KMS-11 (cell line): Measurements from ENCODE around the gene TNNC2.

Experiments
- H2AFZ ChIP-seq: fragments of 200-600 bp; sonication (generic); 2 replicates; pipeline ENCODE4 v1.6.1; 2016; ENCODE audit warnings: antibody characterized with exemption, mixed run types, low read depth
- H3K27ac ChIP-seq: fragments of 200-600 bp; sonication (generic); 2 replicates; pipeline ENCODE4 v1.6.1; 2016; ENCODE audit warnings: mild to moderate bottlenecking, mixed run types
- H3K27me3 ChIP-seq: fragments of 200-600 bp; sonication (generic); 2 replicates; pipeline ENCODE4 v1.6.1; 2017; ENCODE audit warnings: mild to moderate bottlenecking, low read depth, mixed run types, moderate library complexity; ENCODE audit not compliant: insufficient read depth
- H3K36me3 ChIP-seq: fragments of 200-600 bp; sonication (generic); 2 replicates; pipeline ENCODE4 v1.6.1; 2017; ENCODE audit warnings: mild to moderate bottlenecking, mixed run types; ENCODE audit not compliant: insufficient read depth
- H3K4me1 ChIP-seq: fragments of 200-600 bp; sonication (generic); 2 replicates; pipeline ENCODE4 v1.6.1; 2016; ENCODE audit warnings: mild to moderate bottlenecking, low read depth, mixed run types; ENCODE audit not compliant: poor library complexity, severe bottlenecking
- H3K4me2 ChIP-seq: fragments of 200-600 bp; sonication (generic); 2 replicates; pipeline ENCODE4 v1.7.0; 2016; ENCODE audit warnings: mild to moderate bottlenecking, mixed run types
- H3K4me3 ChIP-seq: fragments of 200-600 bp; sonication (generic); IDR thresholded peaks from 2 replicates; pipeline ENCODE4 v1.6.1; 2017; ENCODE audit warnings: low read depth, low read length, mixed read lengths; ENCODE audit not compliant: insufficient read depth
- H3K79me2 ChIP-seq: fragments of 200-600 bp; sonication (generic); 2 replicates; pipeline ENCODE4 v1.6.1; 2016; ENCODE audit warnings: low read depth, mixed run types; ENCODE audit not compliant: insufficient read depth
- H3K9ac ChIP-seq: fragments of 200-600 bp; sonication (generic); 2 replicates; pipeline ENCODE4 v1.6.1; 2016; ENCODE audit warnings: mild to moderate bottlenecking, mixed run types
- H4K20me1 ChIP-seq: fragments of 200-600 bp; sonication (generic); 2 replicates; pipeline ENCODE4 v1.6.1; 2016; ENCODE audit warnings: mild to moderate bottlenecking, mixed run types; ENCODE audit not compliant: insufficient read depth
- TF ChIP-seq, protein P1 (sequence below): fragments of 200-600 bp; sonication (generic); conservative IDR thresholded peaks from 2 replicates; pipeline ENCODE4 v1.6.1; 2017; ENCODE audit warnings: low read depth, mild to moderate bottlenecking, antibody characterized with exemption, low read length, moderate library complexity, mixed read lengths

TNNC2 gene

DNA sequence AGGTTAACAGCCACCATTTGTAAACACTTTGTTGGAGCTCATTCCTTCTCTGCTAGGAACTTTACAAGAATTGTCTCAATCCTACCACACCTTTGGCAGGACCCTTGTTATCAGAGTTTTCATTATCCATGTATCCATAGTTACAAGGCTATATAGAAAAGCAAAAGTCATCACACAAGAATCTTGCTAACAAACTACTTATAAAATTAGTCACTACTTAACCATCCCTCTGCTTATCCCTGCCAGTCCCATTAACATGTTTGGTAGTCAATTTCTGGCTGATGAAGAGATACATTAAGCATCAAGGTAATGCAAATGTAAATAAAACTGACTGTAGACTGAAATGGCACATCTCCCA is 40.7 kb upstream of the TNNC2 start:
- Histone ChIP-seq H3K36me3 (no peaks in the 10 kb centered on the region), H3K4me2 (no peak overlapping the region), H3K27me3 (no peaks in the 10 kb centered on the region), H2AFZ (no peak overlapping the region), H3K79me2 (no peaks in the 10 kb centered on the region), H3K4me3 (no peak overlapping the region), H3K9ac (no peak overlapping the region), H4K20me1 (no peaks in the 10 kb centered on the region), H3K4me1 (no peaks in the 10 kb centered on the region), H3K27ac (no peak overlapping the region)
- TF ChIP-seq, protein P1, sequence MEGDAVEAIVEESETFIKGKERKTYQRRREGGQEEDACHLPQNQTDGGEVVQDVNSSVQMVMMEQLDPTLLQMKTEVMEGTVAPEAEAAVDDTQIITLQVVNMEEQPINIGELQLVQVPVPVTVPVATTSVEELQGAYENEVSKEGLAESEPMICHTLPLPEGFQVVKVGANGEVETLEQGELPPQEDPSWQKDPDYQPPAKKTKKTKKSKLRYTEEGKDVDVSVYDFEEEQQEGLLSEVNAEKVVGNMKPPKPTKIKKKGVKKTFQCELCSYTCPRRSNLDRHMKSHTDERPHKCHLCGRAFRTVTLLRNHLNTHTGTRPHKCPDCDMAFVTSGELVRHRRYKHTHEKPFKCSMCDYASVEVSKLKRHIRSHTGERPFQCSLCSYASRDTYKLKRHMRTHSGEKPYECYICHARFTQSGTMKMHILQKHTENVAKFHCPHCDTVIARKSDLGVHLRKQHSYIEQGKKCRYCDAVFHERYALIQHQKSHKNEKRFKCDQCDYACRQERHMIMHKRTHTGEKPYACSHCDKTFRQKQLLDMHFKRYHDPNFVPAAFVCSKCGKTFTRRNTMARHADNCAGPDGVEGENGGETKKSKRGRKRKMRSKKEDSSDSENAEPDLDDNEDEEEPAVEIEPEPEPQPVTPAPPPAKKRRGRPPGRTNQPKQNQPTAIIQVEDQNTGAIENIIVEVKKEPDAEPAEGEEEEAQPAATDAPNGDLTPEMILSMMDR = no peak

DNA sequence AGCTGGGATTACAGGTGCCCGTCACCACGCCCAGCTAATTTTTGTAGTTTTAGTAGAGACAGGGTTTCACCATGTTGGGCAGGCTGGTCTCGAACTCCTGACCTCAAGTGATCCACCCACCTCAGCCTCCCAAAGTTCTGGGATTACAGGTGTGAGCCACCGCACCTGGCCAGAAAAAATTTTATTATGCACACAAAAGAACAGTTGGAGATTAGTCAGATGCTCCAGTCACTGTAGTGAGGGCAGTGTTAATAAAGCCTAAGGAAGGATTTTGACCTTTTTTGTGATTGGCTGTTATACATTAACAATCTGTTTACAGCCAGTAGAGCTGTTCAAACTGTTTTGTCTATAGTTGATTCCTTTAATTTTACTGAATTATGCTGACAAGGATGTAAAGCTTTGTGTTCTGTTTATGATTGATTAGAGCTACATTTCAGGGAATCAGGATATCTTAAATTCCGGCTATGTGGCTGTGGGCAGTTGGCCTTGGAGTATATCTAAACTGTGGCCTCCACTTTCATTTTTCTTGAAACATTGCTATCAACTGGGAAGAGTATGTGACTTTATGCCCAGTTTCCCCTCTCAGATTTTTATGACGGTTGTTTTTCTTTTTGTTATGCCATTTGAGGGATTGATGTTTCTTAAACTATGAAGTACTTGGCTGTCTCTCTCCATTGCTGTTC is 40.2 kb upstream of the TNNC2 start:
- Histone ChIP-seq H3K79me2 (no peaks in the 10 kb centered on the region), H3K27ac (no peak overlapping the region), H3K4me3 (no peak overlapping the region), H3K4me2 (no peak overlapping the region), H4K20me1 (no peaks in the 10 kb centered on the region), H3K4me1 (no peaks in the 10 kb centered on the region), H3K36me3 (no peaks in the 10 kb centered on the region), H3K27me3 (no peaks in the 10 kb centered on the region), H2AFZ (no peak overlapping the region), H3K9ac (no peak overlapping the region)
- TF ChIP-seq, protein P1 = no peak

DNA sequence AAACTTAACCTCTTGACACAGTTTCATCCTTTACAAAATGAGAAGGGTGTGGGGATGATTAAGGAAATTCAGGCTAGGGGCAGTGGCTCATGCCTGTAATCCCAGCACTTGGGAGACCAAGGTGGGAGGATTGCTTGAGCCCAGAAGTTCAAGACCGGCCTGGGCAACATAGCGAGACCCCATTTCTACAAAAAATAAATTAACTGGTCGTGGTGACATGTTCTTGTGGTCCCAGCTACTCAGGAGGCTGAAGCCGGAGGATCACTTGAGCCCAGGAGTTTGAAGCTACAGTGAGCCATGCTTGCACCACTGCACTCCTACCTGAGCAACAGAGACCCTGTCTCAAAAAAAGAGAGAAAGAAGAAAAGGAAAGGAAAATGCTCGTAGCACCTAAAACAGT is 39.3 kb upstream of the TNNC2 start:
- no peak overlapping the region for H3K27ac ChIP-seq
- no peaks in the 10 kb centered on the region for H3K4me1 ChIP-seq

DNA sequence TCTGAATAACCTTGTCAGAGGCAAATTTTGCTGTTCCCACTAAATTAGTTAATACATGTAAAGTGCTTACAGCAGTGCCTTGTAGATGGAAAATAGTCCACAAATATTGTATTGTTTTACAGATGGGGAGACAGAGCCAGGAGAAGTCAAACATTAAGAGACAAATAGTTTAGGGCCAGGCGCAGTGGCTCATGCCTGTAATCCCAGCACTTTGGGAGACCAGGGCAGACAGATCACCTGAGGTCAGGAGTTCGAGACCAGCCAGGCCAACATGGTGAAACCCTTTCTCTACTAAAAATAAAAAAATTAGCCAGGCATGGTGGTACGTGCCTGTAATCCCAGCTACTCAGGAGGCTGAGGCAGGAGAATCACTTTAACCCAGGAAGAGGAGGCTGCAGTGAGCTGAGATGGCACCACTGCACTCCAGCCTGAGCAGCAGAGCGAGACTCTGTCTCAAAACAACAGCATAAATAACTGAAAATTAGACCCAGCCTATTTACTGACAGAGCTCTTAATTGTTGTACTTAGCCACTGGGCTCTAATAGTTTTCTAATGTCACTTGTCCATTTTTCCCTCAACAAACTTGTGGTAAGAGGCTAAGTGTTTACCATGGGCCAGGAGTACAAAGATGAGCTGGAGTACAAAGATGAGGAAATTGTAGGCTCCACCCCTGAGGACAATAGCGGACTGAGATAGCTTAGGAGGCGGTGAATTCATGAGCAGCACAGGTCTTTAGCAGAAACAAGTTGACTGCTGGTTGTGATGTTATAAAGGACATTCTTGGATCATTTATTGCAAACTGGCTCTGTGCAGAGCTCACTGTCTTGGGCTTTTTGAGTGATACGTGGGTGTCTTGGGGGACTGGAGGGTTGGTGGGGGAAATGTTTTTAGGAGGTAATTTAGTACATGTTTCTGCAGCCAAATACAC is 36.7 kb upstream of the TNNC2 start:
- Histone ChIP-seq H3K27ac (no peak overlapping the region), H3K4me1 (peaks cover 7% of the 10 kb centered on the region), H3K4me3 (no peak overlapping the region), H3K4me2 (no peak overlapping the region), H3K79me2 (no peaks in the 10 kb centered on the region), H2AFZ (no peak overlapping the region), H3K27me3 (no peaks in the 10 kb centered on the region), H4K20me1 (no peaks in the 10 kb centered on the region), H3K36me3 (no peaks in the 10 kb centered on the region), H3K9ac (no peak overlapping the region)
- TF ChIP-seq, protein P1 = no peak

More for the DNA sequence above, 39.3 kb upstream of the TNNC2 start:
- Histone ChIP-seq H3K9ac (no peak overlapping the region), H3K4me3 (no peak overlapping the region), H2AFZ (no peak overlapping the region), H3K79me2 (no peaks in the 10 kb centered on the region), H3K4me2 (no peak overlapping the region), H3K36me3 (no peaks in the 10 kb centered on the region), H3K27me3 (no peaks in the 10 kb centered on the region), H4K20me1 (no peaks in the 10 kb centered on the region)
- TF ChIP-seq, protein P1 = no peak
